KMS-11 (cell line): Measurements from ENCODE around the gene CXCR6.

Experiments
- H2AFZ ChIP-seq: fragments of 200-600 bp; sonication (generic); 2 replicates; pipeline ENCODE4 v1.6.1; 2016; ENCODE audit warnings: antibody characterized with exemption, mixed run types, low read depth
- H3K27ac ChIP-seq: fragments of 200-600 bp; sonication (generic); 2 replicates; pipeline ENCODE4 v1.6.1; 2016; ENCODE audit warnings: mild to moderate bottlenecking, mixed run types
- H3K27me3 ChIP-seq: fragments of 200-600 bp; sonication (generic); 2 replicates; pipeline ENCODE4 v1.6.1; 2017; ENCODE audit warnings: mild to moderate bottlenecking, low read depth, mixed run types, moderate library complexity; ENCODE audit not compliant: insufficient read depth
- H3K36me3 ChIP-seq: fragments of 200-600 bp; sonication (generic); 2 replicates; pipeline ENCODE4 v1.6.1; 2017; ENCODE audit warnings: mild to moderate bottlenecking, mixed run types; ENCODE audit not compliant: insufficient read depth
- H3K4me1 ChIP-seq: fragments of 200-600 bp; sonication (generic); 2 replicates; pipeline ENCODE4 v1.6.1; 2016; ENCODE audit warnings: mild to moderate bottlenecking, low read depth, mixed run types; ENCODE audit not compliant: poor library complexity, severe bottlenecking
- H3K4me2 ChIP-seq: fragments of 200-600 bp; sonication (generic); 2 replicates; pipeline ENCODE4 v1.7.0; 2016; ENCODE audit warnings: mild to moderate bottlenecking, mixed run types
- H3K4me3 ChIP-seq: fragments of 200-600 bp; sonication (generic); IDR thresholded peaks from 2 replicates; pipeline ENCODE4 v1.6.1; 2017; ENCODE audit warnings: low read depth, low read length, mixed read lengths; ENCODE audit not compliant: insufficient read depth
- H3K79me2 ChIP-seq: fragments of 200-600 bp; sonication (generic); 2 replicates; pipeline ENCODE4 v1.6.1; 2016; ENCODE audit warnings: low read depth, mixed run types; ENCODE audit not compliant: insufficient read depth
- H3K9ac ChIP-seq: fragments of 200-600 bp; sonication (generic); 2 replicates; pipeline ENCODE4 v1.6.1; 2016; ENCODE audit warnings: mild to moderate bottlenecking, mixed run types
- H4K20me1 ChIP-seq: fragments of 200-600 bp; sonication (generic); 2 replicates; pipeline ENCODE4 v1.6.1; 2016; ENCODE audit warnings: mild to moderate bottlenecking, mixed run types; ENCODE audit not compliant: insufficient read depth
- CTCF ChIP-seq: fragments of 200-600 bp; sonication (generic); conservative IDR thresholded peaks from 2 replicates; pipeline ENCODE4 v1.6.1; 2017; ENCODE audit warnings: low read depth, mild to moderate bottlenecking, antibody characterized with exemption, low read length, moderate library complexity, mixed read lengths

Gene CXCR6

GRCh38 chr3:45966950-45967640 is 23.8 kb downstream of the CXCR6 start:
- Histone ChIP-seq H3K36me3 (no peaks in the 10 kb centered on the region), H3K79me2 (no peaks in the 10 kb centered on the region), H3K4me2 (no peak overlapping the region), H3K27me3 (no peaks in the 10 kb centered on the region), H3K4me3 (no peak overlapping the region), H3K9ac (no peak overlapping the region), H4K20me1 (no peaks in the 10 kb centered on the region), H2AFZ (no peak overlapping the region), H3K27ac (no peak overlapping the region), H3K4me1 (peaks cover 2% of the 10 kb centered on the region)
- TF ChIP-seq CTCF = no peak

- Histone ChIP-seq H3K79me2 (no peaks in the 10 kb centered on the region), H3K9ac (no peak overlapping the region), H3K27me3 (no peaks in the 10 kb centered on the region), H3K36me3 (no peaks in the 10 kb centered on the region), H3K4me3 (no peak overlapping the region), H3K4me2 (no peak overlapping the region), H2AFZ (no peak overlapping the region), H3K4me1 (peaks cover 8% of the 10 kb centered on the region), H4K20me1 (no peaks in the 10 kb centered on the region), H3K27ac (no peak overlapping the region)
- TF ChIP-seq CTCF = no peak
Observed at GRCh38 chr3:45967724-45968123, 24.5 kb downstream of the CXCR6 start.

DNA sequence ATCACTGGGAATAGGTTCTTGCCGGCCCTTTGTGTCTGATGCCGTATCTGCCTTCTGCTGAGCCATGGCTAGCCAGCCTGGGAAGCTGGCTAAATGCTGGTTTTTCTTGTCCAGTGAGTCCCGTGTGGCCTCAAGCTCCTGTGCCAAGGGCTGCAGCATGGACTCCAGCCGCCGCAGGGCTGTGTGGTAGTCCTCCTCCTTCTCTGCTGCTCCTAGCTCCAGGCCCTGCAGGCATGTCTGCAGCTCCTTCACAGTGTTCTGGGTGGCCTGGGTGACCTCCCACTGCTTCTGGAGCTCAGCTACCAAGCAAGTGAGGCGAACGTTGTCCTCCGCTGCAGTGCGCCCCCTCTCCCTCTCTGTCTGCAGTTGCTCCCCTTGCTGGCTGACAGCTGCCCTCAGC is 24.9 kb downstream of the CXCR6 start:
- H3K4me3 ChIP-seq = no peak overlapping the region
- no peaks in the 10 kb centered on the region for H3K36me3 ChIP-seq
- H3K79me2 ChIP-seq = no peaks in the 10 kb centered on the region
- TF ChIP-seq CTCF = no peak
- H3K4me1 ChIP-seq = peaks cover 12% of the 10 kb centered on the region
- H3K27me3 ChIP-seq = no peaks in the 10 kb centered on the region
- no peak overlapping the region for H3K9ac ChIP-seq
- no peak overlapping the region for H3K4me2 ChIP-seq
- no peaks in the 10 kb centered on the region for H4K20me1 ChIP-seq
- H2AFZ ChIP-seq = no peak overlapping the region
- no peak overlapping the region for H3K27ac ChIP-seq

GRCh38 chr3:45968706-45969105 is 25.4 kb downstream of the CXCR6 start:
- Histone ChIP-seq H3K9ac (no peak overlapping the region), H3K79me2 (no peaks in the 10 kb centered on the region), H3K27me3 (no peaks in the 10 kb centered on the region), H3K4me1 (peaks cover 12% of the 10 kb centered on the region), H2AFZ (no peak overlapping the region), H3K4me3 (no peak overlapping the region), H3K36me3 (no peaks in the 10 kb centered on the region), H4K20me1 (no peaks in the 10 kb centered on the region), H3K27ac (no peak overlapping the region), H3K4me2 (no peak overlapping the region)
- no peak for TF ChIP-seq CTCF
